IMR-90 (cell line): Measurements from ENCODE around the gene TTC31. TPM values are rescaled to one million over a fixed set of nuclear protein-coding genes. Genes with fewer than 3 reads are reported as not detected.

Experiments
- ATAC-seq: fragments of 200-7000 bp; cut with Tn5 transposase; 2 replicates; pipeline ENCODE4 v1.9.1; 2020; ENCODE audit warnings: low read depth, mild to moderate bottlenecking, moderate library complexity
- BruUV-seq: library from RNA; stranded (reverse); fragments of 400-500 nt; replicated peaks from 2 replicates; lab custom pipeline; 2021; lab: Mats Ljungman, UMichigan
- CTCF ChIA-PET: fragments of 300-600 bp; formaldehyde crosslinking; extraction: SDS; loops from one replicate; lab custom pipeline; 2021; ENCODE audit warnings: antibody characterized with exemption; lab: Yijun Ruan, JAX
- POLR2A ChIA-PET: fragments of 300-600 bp; sonication (Branson Sonifier 250); formaldehyde crosslinking; loops from one replicate; lab custom pipeline; 2022; ENCODE audit warnings: antibody characterized with exemption; ENCODE audit not compliant: unreplicated experiment; lab: Charles Lee
- DNase-seq: peaks from one replicate; pipeline ENCODE4 v3.0.0; 2013
- H2AFZ ChIP-seq: replicated peaks from 2 replicates; pipeline ENCODE3; 2013; ENCODE audit warnings: low read length, mild to moderate bottlenecking; ENCODE audit not compliant: poor library complexity
- H2AK5ac ChIP-seq: 2 replicates; pipeline ENCODE4 v1.6.1; 2013; ENCODE audit warnings: low read depth, low read length, inconsistent platforms
- H2AK9ac ChIP-seq: replicated peaks from 2 replicates; pipeline ENCODE3; 2013; ENCODE audit warnings: mild to moderate bottlenecking, low read depth, low read length, moderate library complexity; ENCODE audit not compliant: poor library complexity
- H2BK120ac ChIP-seq: 2 replicates; pipeline ENCODE4 v1.6.1; 2013; ENCODE audit warnings: low read depth, low read length, inconsistent platforms
- H2BK15ac ChIP-seq: 3 replicates; pipeline ENCODE4 v1.6.1; 2013; ENCODE audit warnings: low read depth, low read length, inconsistent platforms
- H2BK20ac ChIP-seq: 2 replicates; pipeline ENCODE4 v1.6.1; 2013; ENCODE audit warnings: low read depth, mild to moderate bottlenecking, inconsistent platforms, low read length, moderate library complexity
- H2BK5ac ChIP-seq: 2 replicates; pipeline ENCODE4 v1.6.1; 2013; ENCODE audit warnings: mild to moderate bottlenecking, low read depth, low read length, inconsistent platforms; ENCODE audit not compliant: poor library complexity, severe bottlenecking
- H3K14ac ChIP-seq: replicated peaks from 2 replicates; pipeline ENCODE4 v1.6.1; 2013; ENCODE audit warnings: low read depth, low read length, inconsistent platforms
- H3K18ac ChIP-seq: 2 replicates; pipeline ENCODE4 v1.6.1; 2013; ENCODE audit warnings: low read depth, low read length, control low read depth
- H3K23ac ChIP-seq: 2 replicates; pipeline ENCODE4 v1.6.1; 2013; ENCODE audit warnings: low read depth, low read length, inconsistent platforms
- H3K27ac ChIP-seq: 2 replicates; pipeline ENCODE4 v1.5.1; 2013; ENCODE audit warnings: mild to moderate bottlenecking, control low read depth, low read length; ENCODE audit not compliant: insufficient read depth
- H3K27me3 ChIP-seq: 2 replicates; pipeline ENCODE4 v1.6.1; 2013; ENCODE audit warnings: low read length; ENCODE audit not compliant: control insufficient read depth, insufficient read depth
- H3K36me3 ChIP-seq: 2 replicates; pipeline ENCODE4 v1.6.1; 2013; ENCODE audit warnings: low read length, mixed read lengths; ENCODE audit not compliant: control insufficient read depth, insufficient read depth
- H3K4ac ChIP-seq: 2 replicates; pipeline ENCODE4 v1.6.1; 2013; ENCODE audit warnings: low read depth, low read length, inconsistent platforms
- H3K4me1 ChIP-seq: 2 replicates; pipeline ENCODE4 v1.6.1; 2013; ENCODE audit warnings: low read length, mixed read lengths; ENCODE audit not compliant: control insufficient read depth, insufficient read depth
- H3K4me2 ChIP-seq: 2 replicates; pipeline ENCODE4 v1.6.1; 2013; ENCODE audit warnings: low read depth, mild to moderate bottlenecking, control low read depth, low read length, moderate library complexity
- H3K4me3 ChIP-seq: 2 replicates; pipeline ENCODE4 v1.5.1; 2013; ENCODE audit warnings: low read depth, mild to moderate bottlenecking, control low read depth, low read length, moderate library complexity; ENCODE audit not compliant: insufficient read depth
- H3K56ac ChIP-seq: 2 replicates; pipeline ENCODE4 v1.6.1; 2013; ENCODE audit warnings: low read length, inconsistent platforms; ENCODE audit not compliant: insufficient read depth; ENCODE audit errors: extremely low read depth
- H3K79me1 ChIP-seq, 2 experiments: 2 replicates each; pipeline ENCODE4 v1.6.1; 2013; ENCODE audit warnings: low read length in 2 of 2, inconsistent platforms in 1 of 2, low read depth in 1 of 2
- H3K9ac ChIP-seq: 2 replicates; pipeline ENCODE4 v1.6.1; 2013; ENCODE audit warnings: low read depth, low read length, control low read depth
- H3K9me1 ChIP-seq: 2 replicates; pipeline ENCODE4 v1.6.1; 2013; ENCODE audit warnings: low read length, inconsistent platforms; ENCODE audit not compliant: insufficient read depth
- H3K9me3 ChIP-seq: 2 replicates; pipeline ENCODE4 v1.6.1; 2013; ENCODE audit warnings: low read length; ENCODE audit not compliant: control insufficient read depth, insufficient read depth
- H4K20me1 ChIP-seq: 2 replicates; pipeline ENCODE4 v1.6.1; 2013; ENCODE audit warnings: low read length, inconsistent platforms; ENCODE audit not compliant: insufficient read depth
- H4K5ac ChIP-seq: 2 replicates; pipeline ENCODE4 v1.6.1; 2013; ENCODE audit warnings: mild to moderate bottlenecking, low read depth, low read length, control low read depth
- H4K8ac ChIP-seq, 2 experiments: 2 replicates each; pipeline ENCODE4 v1.6.1; 2013; ENCODE audit warnings: low read depth in 2 of 2, low read length in 2 of 2, control low read depth in 1 of 2, inconsistent platforms in 1 of 2
- H4K91ac ChIP-seq: 2 replicates; pipeline ENCODE4 v1.6.1; 2013; ENCODE audit warnings: low read depth, low read length, inconsistent platforms; ENCODE audit not compliant: insufficient read depth
- CEBPB ChIP-seq: IDR thresholded peaks from 2 replicates; pipeline ENCODE4 v1.6.1; 2012; ENCODE audit warnings: low read depth, low read length, improper control_type of control experiment
- CHD1 ChIP-seq: IDR thresholded peaks from 2 replicates; pipeline ENCODE4 v1.6.1; 2012; ENCODE audit warnings: low read depth, low read length, improper control_type of control experiment
- CTCF ChIP-seq: conservative IDR thresholded peaks from 2 replicates; pipeline ENCODE4 v1.5.1; 2012; ENCODE audit warnings: mild to moderate bottlenecking, low read depth, low read length, improper control_type of control experiment
- ELK1 ChIP-seq: fragments of 150-350 bp; IDR thresholded peaks from 2 replicates; pipeline ENCODE4 v1.6.1; 2016; ENCODE audit warnings: low read depth, mild to moderate bottlenecking, low read length, moderate library complexity, borderline replicate concordance
- FOS ChIP-seq: fragments of 150-350 bp; IDR thresholded peaks from 2 replicates; pipeline ENCODE4 v1.6.1; 2016; ENCODE audit warnings: low read depth, low read length
- MAFK ChIP-seq: IDR thresholded peaks from 2 replicates; pipeline ENCODE4 v1.6.1; 2012; ENCODE audit warnings: low read depth, low read length, improper control_type of control experiment
- MXI1 ChIP-seq: IDR thresholded peaks from 2 replicates; pipeline ENCODE4 v1.6.1; 2012; ENCODE audit warnings: low read depth, mild to moderate bottlenecking, low read length, moderate library complexity, borderline replicate concordance
- NFE2L2 ChIP-seq: fragments of 150-350 bp; IDR thresholded peaks from 2 replicates; pipeline ENCODE4 v1.6.1; 2016; ENCODE audit warnings: low read depth, mild to moderate bottlenecking, low read length
- POLR2A ChIP-seq: IDR thresholded peaks from 2 replicates; pipeline ENCODE4 v1.6.1; 2012; ENCODE audit warnings: mild to moderate bottlenecking, low read depth, low read length
- RAD21 ChIP-seq: IDR thresholded peaks from 2 replicates; pipeline ENCODE4 v1.6.1; 2012; ENCODE audit warnings: low read length, improper control_type of control experiment
- RCOR1 ChIP-seq: IDR thresholded peaks from 2 replicates; pipeline ENCODE4 v1.6.1; 2012; ENCODE audit warnings: mild to moderate bottlenecking, low read length, improper control_type of control experiment; ENCODE audit not compliant: insufficient replicate concordance
- RFX5 ChIP-seq: IDR thresholded peaks from 2 replicates; pipeline ENCODE4 v1.8.0; 2012; ENCODE audit warnings: low read depth, mild to moderate bottlenecking, low read length, moderate library complexity
- SMC3 ChIP-seq: fragments of 150-350 bp; IDR thresholded peaks from 2 replicates; pipeline ENCODE4 v1.6.1; 2016; ENCODE audit warnings: low read depth, mild to moderate bottlenecking, antibody characterized with exemption, low read length, moderate library complexity
- USF2 ChIP-seq: fragments of 150-350 bp; IDR thresholded peaks from 2 replicates; pipeline ENCODE4 v1.6.1; 2017; ENCODE audit warnings: mild to moderate bottlenecking, antibody characterized with exemption, low read length, low read depth
- WGBS, 2 experiments: methylation state at CpG; one replicate each; pipeline versions ENCODE4 v1.1.5 to v1.1.7; 2013; ENCODE audit warnings: missing lambda C conversion rate in 2 of 2; ENCODE audit not compliant: insufficient read length in 1 of 2; ENCODE audit errors: extremely low coverage in 2 of 2; 5-methylcytosine and 5-hydroxymethylcytosine counted together
- dilution Hi-C: fragments of 300-500 bp; cut with HindIII; formaldehyde crosslinking; loops from one replicate; pipeline ENCODE4 v1.14.3; 2018; ENCODE audit warnings: low sequenced_read_pairs; ENCODE audit not compliant: unreplicated experiment
- in situ Hi-C: fragments of 300-500 bp; cut with MboI; formaldehyde crosslinking; loops from 3 replicates; pipeline ENCODE4 v1.14.3; 2019; ENCODE audit warnings: low sequenced_read_pairs, inconsistent platforms, mixed read lengths
- intact Hi-C: fragments of 100-400 bp; cut with micrococcal nuclease; formaldehyde crosslinking; loops from 2 replicates; pipeline ENCODE4 v1.10.0; 2022
- polyA plus RNA-seq, 3 experiments: library from polyadenylated mRNA; depleted of rRNA; stranded (reverse); fragments of >200 nt; gene quantifications; 2 replicates each; pipeline ENCODE4 v1.2.3, GENCODE V29; 2012; ENCODE audit warnings: low replicate concordance in 1 of 3
- total RNA-seq: library from RNA; depleted of rRNA; stranded (reverse); fragments of >200 nt; gene quantifications from 2 replicates; pipeline ENCODE4 v1.2.3, GENCODE V29; 2012

TTC31 gene
- total and polyA plus RNA-seq, 2 of the 4 experiments (the other 2 are of a cell fraction): 6.3 to 18.8 TPM

GRCh38 chr2:74474481-74474880 is 8.4 kb upstream of the TTC31 start:
- no peaks in the 10 kb centered on the region for H3K27me3 ChIP-seq
- H3K9me3 ChIP-seq: no peaks in the 10 kb centered on the region
- H4K91ac ChIP-seq: no peak overlapping the region
- TF ChIP-seq ELK1 (no peak), NFE2L2 (no peak), CTCF (no peak), FOS (no peak), SMC3 (no peak), RAD21 (no peak), POLR2A (no peak), RCOR1 (no peak), USF2 (no peak), MXI1 (no peak), MAFK (no peak), RFX5 (no peak), CEBPB (no peak), CHD1 (no peak)
- DNase-seq (no peak), ATAC-seq (no peak)
- no peak overlapping the region for H2AFZ ChIP-seq
- no peak overlapping the region for H3K4me3 ChIP-seq
- H3K14ac ChIP-seq: no peak overlapping the region
- H3K9ac ChIP-seq: no peak overlapping the region
- peaks cover 24% of the 10 kb centered on the region for H3K36me3 ChIP-seq
- in situ Hi-C loops: no loop called here
- no peak overlapping the region for H3K27ac ChIP-seq
- H2BK15ac ChIP-seq: no peak overlapping the region
- H2AK5ac ChIP-seq: no peak overlapping the region
- H3K4me2 ChIP-seq: no peak overlapping the region
- no peak overlapping the region for H2BK20ac ChIP-seq
- H3K4ac ChIP-seq: no peak overlapping the region
- no peak overlapping the region for H4K8ac ChIP-seq
- intact Hi-C loops: no loop called here
- peaks cover 4% of the 10 kb centered on the region; the same call in 1 of the 2 replicates for H3K4me1 ChIP-seq
- H3K79me1 ChIP-seq: peaks cover 3 to 45% of the 10 kb centered on the region in 2 experiments; a peak in 3 of 4 replicates
- POLR2A ChIA-PET: no interaction called here
- BruUV-seq: no TSS peak
- H2BK5ac ChIP-seq: no peak overlapping the region
- no peak overlapping the region for H2BK120ac ChIP-seq
- H2AK9ac ChIP-seq: no peak overlapping the region
- H3K23ac ChIP-seq: no peak overlapping the region
- no peak overlapping the region for H3K18ac ChIP-seq
- dilution Hi-C loops: no loop called here
- CTCF ChIA-PET: interaction anchor here (0.6 kb wide), 1 partner anchor 55 kb away, joined by 4 read pairs; the partner anchor contains the start of gene AUP1
- H3K9me1 ChIP-seq: peaks cover 4% of the 10 kb centered on the region; the same call in 1 of the 2 replicates
- WGBS, 2 experiments: 94% methylated on average over 5 of the region's 6 CpGs; no CpG with 5 or more reads in 1 of the 2 experiments
- no peak overlapping the region for H3K56ac ChIP-seq
- H4K5ac ChIP-seq: no peak overlapping the region
- H4K20me1 ChIP-seq: no peaks in the 10 kb centered on the region
